ENCODE results near the gene KCNMA1. TPM values are rescaled to one million over a fixed set of nuclear protein-coding genes. Genes with fewer than 3 reads are reported as not detected.
A peak's percentile ranks its signal among the peaks of the same experiment; 100 is the strongest.

Gene KCNMA1
- polyA plus RNA-seq, 1 of the 3 experiments (the other 2 are of a cell fraction) = 107 TPM

GRCh38 chr10:77164616-77165311 lies 472.8 kb downstream of the KCNMA1 start (continued):
- TF ChIP-seq, protein P1, sequence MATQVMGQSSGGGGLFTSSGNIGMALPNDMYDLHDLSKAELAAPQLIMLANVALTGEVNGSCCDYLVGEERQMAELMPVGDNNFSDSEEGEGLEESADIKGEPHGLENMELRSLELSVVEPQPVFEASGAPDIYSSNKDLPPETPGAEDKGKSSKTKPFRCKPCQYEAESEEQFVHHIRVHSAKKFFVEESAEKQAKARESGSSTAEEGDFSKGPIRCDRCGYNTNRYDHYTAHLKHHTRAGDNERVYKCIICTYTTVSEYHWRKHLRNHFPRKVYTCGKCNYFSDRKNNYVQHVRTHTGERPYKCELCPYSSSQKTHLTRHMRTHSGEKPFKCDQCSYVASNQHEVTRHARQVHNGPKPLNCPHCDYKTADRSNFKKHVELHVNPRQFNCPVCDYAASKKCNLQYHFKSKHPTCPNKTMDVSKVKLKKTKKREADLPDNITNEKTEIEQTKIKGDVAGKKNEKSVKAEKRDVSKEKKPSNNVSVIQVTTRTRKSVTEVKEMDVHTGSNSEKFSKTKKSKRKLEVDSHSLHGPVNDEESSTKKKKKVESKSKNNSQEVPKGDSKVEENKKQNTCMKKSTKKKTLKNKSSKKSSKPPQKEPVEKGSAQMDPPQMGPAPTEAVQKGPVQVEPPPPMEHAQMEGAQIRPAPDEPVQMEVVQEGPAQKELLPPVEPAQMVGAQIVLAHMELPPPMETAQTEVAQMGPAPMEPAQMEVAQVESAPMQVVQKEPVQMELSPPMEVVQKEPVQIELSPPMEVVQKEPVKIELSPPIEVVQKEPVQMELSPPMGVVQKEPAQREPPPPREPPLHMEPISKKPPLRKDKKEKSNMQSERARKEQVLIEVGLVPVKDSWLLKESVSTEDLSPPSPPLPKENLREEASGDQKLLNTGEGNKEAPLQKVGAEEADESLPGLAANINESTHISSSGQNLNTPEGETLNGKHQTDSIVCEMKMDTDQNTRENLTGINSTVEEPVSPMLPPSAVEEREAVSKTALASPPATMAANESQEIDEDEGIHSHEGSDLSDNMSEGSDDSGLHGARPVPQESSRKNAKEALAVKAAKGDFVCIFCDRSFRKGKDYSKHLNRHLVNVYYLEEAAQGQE (IDR thresholded peaks at IDR 0.05; ENCODE audit: low read depth, low read length) = no peak
- TF ChIP-seq GABPA (IDR thresholded peaks at IDR 0.05; ENCODE audit: low read depth) (no peak), TCF12 (IDR thresholded peaks at IDR 0.05) (peak; percentile 93), RCOR1 (IDR thresholded peaks at IDR 0.05; ENCODE audit: low read length) (no peak), MAX (IDR thresholded peaks at IDR 0.05; ENCODE audit: low read depth) (no peak), TAF1 (IDR thresholded peaks at IDR 0.05; ENCODE audit: borderline replicate concordance, low read depth, low read length) (0 out of 2 replicates have a peak, but pooled peaks have one; percentile 32), EP300 (IDR thresholded peaks at IDR 0.05; ENCODE audit: borderline replicate concordance in 1 of 2, low read depth in 1 of 2, low read length in 1 of 2) (peak; percentile 33 to 91; a peak in 3 of 4 replicates), RXRA (IDR thresholded peaks at IDR 0.05; ENCODE audit: borderline replicate concordance, low read depth) (peak; percentile 88), GATA2 (CRISPR knock-in tag; IDR thresholded peaks at IDR 0.05) (no peak), EZH2phosphoT487 (IDR thresholded peaks at IDR 0.05; ENCODE audit: borderline replicate concordance, low read depth) (no peak), FOSL2 (IDR thresholded peaks at IDR 0.05; ENCODE audit: borderline replicate concordance, low read depth) (peak; percentile 83), YY1 (IDR thresholded peaks at IDR 0.05; ENCODE audit: low read depth) (no peak), ELF1 (IDR thresholded peaks at IDR 0.05) (no peak), NRF1 (IDR thresholded peaks at IDR 0.05; ENCODE audit: low read depth, low read length) (no peak)
- TF ChIP-seq, protein P2, sequence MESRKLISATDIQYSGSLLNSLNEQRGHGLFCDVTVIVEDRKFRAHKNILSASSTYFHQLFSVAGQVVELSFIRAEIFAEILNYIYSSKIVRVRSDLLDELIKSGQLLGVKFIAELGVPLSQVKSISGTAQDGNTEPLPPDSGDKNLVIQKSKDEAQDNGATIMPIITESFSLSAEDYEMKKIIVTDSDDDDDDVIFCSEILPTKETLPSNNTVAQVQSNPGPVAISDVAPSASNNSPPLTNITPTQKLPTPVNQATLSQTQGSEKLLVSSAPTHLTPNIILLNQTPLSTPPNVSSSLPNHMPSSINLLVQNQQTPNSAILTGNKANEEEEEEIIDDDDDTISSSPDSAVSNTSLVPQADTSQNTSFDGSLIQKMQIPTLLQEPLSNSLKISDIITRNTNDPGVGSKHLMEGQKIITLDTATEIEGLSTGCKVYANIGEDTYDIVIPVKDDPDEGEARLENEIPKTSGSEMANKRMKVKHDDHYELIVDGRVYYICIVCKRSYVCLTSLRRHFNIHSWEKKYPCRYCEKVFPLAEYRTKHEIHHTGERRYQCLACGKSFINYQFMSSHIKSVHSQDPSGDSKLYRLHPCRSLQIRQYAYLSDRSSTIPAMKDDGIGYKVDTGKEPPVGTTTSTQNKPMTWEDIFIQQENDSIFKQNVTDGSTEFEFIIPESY (IDR thresholded peaks at IDR 0.05; ENCODE audit: borderline replicate concordance, low read depth) = 0 out of 2 replicates have a peak, but pooled peaks have one; percentile 26
- TF ChIP-seq, protein P3, sequence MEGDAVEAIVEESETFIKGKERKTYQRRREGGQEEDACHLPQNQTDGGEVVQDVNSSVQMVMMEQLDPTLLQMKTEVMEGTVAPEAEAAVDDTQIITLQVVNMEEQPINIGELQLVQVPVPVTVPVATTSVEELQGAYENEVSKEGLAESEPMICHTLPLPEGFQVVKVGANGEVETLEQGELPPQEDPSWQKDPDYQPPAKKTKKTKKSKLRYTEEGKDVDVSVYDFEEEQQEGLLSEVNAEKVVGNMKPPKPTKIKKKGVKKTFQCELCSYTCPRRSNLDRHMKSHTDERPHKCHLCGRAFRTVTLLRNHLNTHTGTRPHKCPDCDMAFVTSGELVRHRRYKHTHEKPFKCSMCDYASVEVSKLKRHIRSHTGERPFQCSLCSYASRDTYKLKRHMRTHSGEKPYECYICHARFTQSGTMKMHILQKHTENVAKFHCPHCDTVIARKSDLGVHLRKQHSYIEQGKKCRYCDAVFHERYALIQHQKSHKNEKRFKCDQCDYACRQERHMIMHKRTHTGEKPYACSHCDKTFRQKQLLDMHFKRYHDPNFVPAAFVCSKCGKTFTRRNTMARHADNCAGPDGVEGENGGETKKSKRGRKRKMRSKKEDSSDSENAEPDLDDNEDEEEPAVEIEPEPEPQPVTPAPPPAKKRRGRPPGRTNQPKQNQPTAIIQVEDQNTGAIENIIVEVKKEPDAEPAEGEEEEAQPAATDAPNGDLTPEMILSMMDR (IDR thresholded peaks at IDR 0.05) = no peak

Data from SK-N-SH (cell line).